Cardiac muscle cell (in vitro differentiated cells and primary cell): Measurements from ENCODE around the gene GALNT18. TPM values are rescaled to one million over a fixed set of nuclear protein-coding genes. Genes with fewer than 3 reads are reported as not detected.

Experiments used
- DNase-seq, 2 donors: peaks; one replicate each; pipeline versions ENCODE4 v3.0.0 to v3.0.0-alpha.2; 2010 to 2017; ENCODE audit warnings: low read depth in 1 of 2, low spot score in 1 of 2
- H3K27ac ChIP-seq: fragments of 200-600 bp; sonication (generic); 2 replicates; pipeline ENCODE4 v1.5.1; 2016
- H3K27me3 ChIP-seq: fragments of 200-600 bp; sonication (generic); 2 replicates; pipeline ENCODE4 v1.6.0; 2016; ENCODE audit warnings: control low read depth
- H3K36me3 ChIP-seq: fragments of 200-600 bp; sonication (generic); 2 replicates; pipeline ENCODE4 v1.5.1; 2016; ENCODE audit warnings: control low read depth
- H3K4me1 ChIP-seq: fragments of 200-600 bp; sonication (generic); 2 replicates; pipeline ENCODE4 v1.8.1; 2017; ENCODE audit warnings: low read depth, mild to moderate bottlenecking, mixed run types
- H3K4me3 ChIP-seq: fragments of 200-600 bp; sonication (generic); 2 replicates; pipeline ENCODE4 v1.5.1; 2016; ENCODE audit warnings: mild to moderate bottlenecking
- H3K9me3 ChIP-seq: fragments of 200-600 bp; sonication (generic); 2 replicates; pipeline ENCODE4 v1.5.1; 2017; ENCODE audit warnings: low read depth, mild to moderate bottlenecking, control low read depth
- polyA plus RNA-seq: library from polyadenylated mRNA; unstranded; fragments of >200 nt; fragmentation: Nextera tagmentation; extraction: Ambion mirVana; gene quantifications from 2 replicates; pipeline ENCODE4 v1.2.1, GENCODE V29; 2016
- total RNA-seq: library from RNA; depleted of rRNA; stranded (reverse); fragments of >200 nt; gene quantifications from 2 replicates; pipeline ENCODE4 v1.2.3, GENCODE V29; 2016
- TF ChIP-seq, protein P1 (sequence below): IDR thresholded peaks from 2 replicates; pipeline ENCODE4 v1.5.1; 2012; ENCODE audit warnings: low read depth, mild to moderate bottlenecking, low read length

Gene GALNT18
- total and polyA plus RNA-seq, 2 experiments from 2014 or later, result 2.1 to 2.2 TPM

GRCh38 chr11:11537372-11537771, 84.4 kb downstream of the GALNT18 start:
- no peak for DNase-seq
- Histone ChIP-seq H3K36me3 (no peaks in the 10 kb centered on the region), H3K27ac (no peak overlapping the region), H3K4me3 (no peak overlapping the region), H3K4me1 (peaks cover 19% of the 10 kb centered on the region), H3K27me3 (no peaks in the 10 kb centered on the region), H3K9me3 (no peaks in the 10 kb centered on the region)
- TF ChIP-seq, protein P1, sequence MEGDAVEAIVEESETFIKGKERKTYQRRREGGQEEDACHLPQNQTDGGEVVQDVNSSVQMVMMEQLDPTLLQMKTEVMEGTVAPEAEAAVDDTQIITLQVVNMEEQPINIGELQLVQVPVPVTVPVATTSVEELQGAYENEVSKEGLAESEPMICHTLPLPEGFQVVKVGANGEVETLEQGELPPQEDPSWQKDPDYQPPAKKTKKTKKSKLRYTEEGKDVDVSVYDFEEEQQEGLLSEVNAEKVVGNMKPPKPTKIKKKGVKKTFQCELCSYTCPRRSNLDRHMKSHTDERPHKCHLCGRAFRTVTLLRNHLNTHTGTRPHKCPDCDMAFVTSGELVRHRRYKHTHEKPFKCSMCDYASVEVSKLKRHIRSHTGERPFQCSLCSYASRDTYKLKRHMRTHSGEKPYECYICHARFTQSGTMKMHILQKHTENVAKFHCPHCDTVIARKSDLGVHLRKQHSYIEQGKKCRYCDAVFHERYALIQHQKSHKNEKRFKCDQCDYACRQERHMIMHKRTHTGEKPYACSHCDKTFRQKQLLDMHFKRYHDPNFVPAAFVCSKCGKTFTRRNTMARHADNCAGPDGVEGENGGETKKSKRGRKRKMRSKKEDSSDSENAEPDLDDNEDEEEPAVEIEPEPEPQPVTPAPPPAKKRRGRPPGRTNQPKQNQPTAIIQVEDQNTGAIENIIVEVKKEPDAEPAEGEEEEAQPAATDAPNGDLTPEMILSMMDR, result no peak

DNA sequence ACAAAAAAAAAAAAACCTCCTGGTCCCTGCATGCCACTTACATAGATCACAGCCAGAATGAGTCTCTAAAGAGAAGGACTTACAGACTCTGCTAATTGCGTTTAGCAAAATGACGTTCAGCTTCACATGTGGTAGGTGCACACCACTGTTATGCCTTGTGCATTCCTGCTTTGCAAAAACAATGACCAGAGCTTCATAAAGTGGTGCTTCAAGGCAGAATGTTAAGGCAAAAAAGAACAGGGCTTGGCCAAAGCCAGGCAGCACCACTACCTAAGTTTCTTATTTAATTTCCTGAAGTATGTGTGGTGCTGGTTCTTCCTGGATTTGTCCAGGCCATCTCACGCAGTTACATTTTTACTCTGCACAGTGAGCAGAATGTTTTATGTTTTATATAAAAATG, 85.2 kb downstream of the GALNT18 start:
- H3K4me1 ChIP-seq, result peaks cover 19% of the 10 kb centered on the region
- no peak overlapping the region for H3K4me3 ChIP-seq
- TF ChIP-seq, protein P1, result no peak
- H3K9me3 ChIP-seq, result no peaks in the 10 kb centered on the region
- DNase-seq, result no peak
- H3K27ac ChIP-seq, result no peak overlapping the region
- H3K27me3 ChIP-seq, result no peaks in the 10 kb centered on the region
- no peaks in the 10 kb centered on the region for H3K36me3 ChIP-seq

DNA sequence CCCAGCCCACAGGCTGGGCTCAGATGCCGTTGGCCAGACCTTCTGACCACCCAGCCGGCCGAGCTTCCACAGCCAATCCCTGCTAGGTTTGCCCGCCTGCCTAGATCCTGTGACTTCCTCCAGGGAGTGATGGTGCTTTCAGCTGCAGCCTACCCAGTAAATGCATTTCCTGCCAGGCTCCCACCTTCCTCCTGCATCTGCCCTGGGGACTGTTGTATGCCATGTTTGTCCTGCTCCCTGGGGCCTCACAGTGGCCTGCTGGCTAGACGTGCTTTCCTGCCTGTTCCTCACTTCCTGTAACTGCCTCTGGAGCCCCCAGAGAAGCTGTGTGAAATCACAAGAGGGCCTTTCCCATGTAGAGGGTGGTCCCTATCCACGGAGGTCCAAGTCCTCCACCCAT, 86.2 kb downstream of the GALNT18 start:
- H3K27me3 ChIP-seq, result no peaks in the 10 kb centered on the region
- no peak for DNase-seq
- no peaks in the 10 kb centered on the region for H3K36me3 ChIP-seq
- TF ChIP-seq, protein P1, result no peak
- H3K4me3 ChIP-seq, result no peak overlapping the region
- no peaks in the 10 kb centered on the region for H3K9me3 ChIP-seq
- H3K4me1 ChIP-seq, result peaks cover 19% of the 10 kb centered on the region
- no peak overlapping the region for H3K27ac ChIP-seq

DNA sequence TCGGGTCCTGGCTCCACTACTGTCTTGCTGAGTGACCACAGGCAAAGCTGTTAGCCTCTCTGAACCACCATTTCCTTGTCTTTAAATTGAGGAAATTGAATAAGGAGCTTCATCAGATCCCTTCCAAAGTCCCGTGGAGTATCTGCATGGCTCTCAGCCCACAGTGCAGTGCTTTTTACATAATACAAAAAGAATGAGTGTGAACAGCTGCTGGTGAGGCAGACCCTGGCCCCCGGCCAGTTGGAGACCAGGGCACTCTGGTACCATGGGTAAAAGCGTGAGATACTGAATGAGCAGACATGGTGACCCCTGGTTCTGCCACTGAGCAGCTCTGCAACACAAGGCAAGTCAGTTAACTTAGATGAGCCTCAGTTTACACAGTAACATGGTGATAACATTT, 86.8 kb downstream of the GALNT18 start:
- H3K27me3 ChIP-seq, result no peaks in the 10 kb centered on the region
- H3K4me1 ChIP-seq, result peaks cover 19% of the 10 kb centered on the region
- H3K9me3 ChIP-seq, result no peaks in the 10 kb centered on the region
- peak in 1 of 2 donors; percentile 14 for DNase-seq
- H3K27ac ChIP-seq, result no peak overlapping the region
- H3K36me3 ChIP-seq, result no peaks in the 10 kb centered on the region
- TF ChIP-seq, protein P1, result no peak
- H3K4me3 ChIP-seq, result no peak overlapping the region

DNA sequence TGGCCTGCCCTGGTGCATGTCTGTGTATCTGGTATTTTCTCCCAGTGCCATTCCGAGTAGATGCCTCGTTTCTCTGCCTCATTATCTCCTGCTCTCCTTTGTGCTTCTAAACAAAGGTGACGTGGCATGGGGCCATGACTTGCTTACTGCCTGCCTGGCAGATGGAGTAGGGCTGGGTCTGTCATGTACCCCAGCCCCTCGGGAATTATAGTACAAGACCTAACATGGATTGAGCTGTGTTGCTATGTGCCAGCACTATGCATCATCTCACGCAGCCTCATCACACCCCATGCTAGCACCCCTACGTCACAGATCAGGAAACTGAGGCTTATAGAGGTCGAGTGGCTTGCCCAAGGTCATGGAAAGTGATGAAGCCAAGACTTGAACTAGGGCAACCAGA, 88.1 kb downstream of the GALNT18 start:
- Histone ChIP-seq H3K27ac (no peak overlapping the region), H3K4me1 (peaks cover 17% of the 10 kb centered on the region), H3K36me3 (no peaks in the 10 kb centered on the region), H3K9me3 (no peaks in the 10 kb centered on the region), H3K4me3 (no peak overlapping the region), H3K27me3 (no peaks in the 10 kb centered on the region)
- DNase-seq, result no peak
- TF ChIP-seq, protein P1, result no peak

DNA sequence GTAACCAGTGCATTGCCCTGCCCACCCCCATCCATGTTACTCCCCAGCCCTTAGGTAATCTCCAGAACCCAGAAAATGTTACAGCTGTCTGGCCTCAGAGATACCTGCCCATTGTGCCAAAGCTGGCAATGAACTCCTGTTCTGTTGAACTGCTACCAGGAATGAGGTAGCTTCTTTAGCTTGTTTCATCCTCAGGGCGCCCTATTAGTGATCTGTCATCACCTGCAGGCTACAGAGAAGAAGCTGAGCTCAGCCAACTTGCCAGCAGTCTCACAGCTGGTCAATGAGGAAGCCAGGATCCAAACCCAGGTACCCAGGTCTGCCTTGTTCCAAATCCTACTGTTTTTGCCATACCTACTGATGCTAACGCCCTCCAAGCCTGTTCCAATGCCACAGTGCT, 88.7 kb downstream of the GALNT18 start:
- Histone ChIP-seq H3K9me3 (no peaks in the 10 kb centered on the region), H3K4me3 (no peak overlapping the region), H3K27me3 (no peaks in the 10 kb centered on the region), H3K27ac (no peak overlapping the region), H3K4me1 (peaks cover 10% of the 10 kb centered on the region), H3K36me3 (no peaks in the 10 kb centered on the region)
- TF ChIP-seq, protein P1, result no peak
- DNase-seq, result no peak
